C4-2B (cell line): ENCODE results near the gene FFAR4.

Experiments
- ZFX ChIP-seq: fragments of 450-650 bp; IDR thresholded peaks from 2 replicates; pipeline ENCODE4 v1.6.1; 2017
- TF ChIP-seq, protein P1 (sequence below): fragments of 450-650 bp; conservative IDR thresholded peaks from 2 replicates; pipeline ENCODE4 v1.5.1; 2017; ENCODE audit warnings: mild to moderate bottlenecking

DNA sequence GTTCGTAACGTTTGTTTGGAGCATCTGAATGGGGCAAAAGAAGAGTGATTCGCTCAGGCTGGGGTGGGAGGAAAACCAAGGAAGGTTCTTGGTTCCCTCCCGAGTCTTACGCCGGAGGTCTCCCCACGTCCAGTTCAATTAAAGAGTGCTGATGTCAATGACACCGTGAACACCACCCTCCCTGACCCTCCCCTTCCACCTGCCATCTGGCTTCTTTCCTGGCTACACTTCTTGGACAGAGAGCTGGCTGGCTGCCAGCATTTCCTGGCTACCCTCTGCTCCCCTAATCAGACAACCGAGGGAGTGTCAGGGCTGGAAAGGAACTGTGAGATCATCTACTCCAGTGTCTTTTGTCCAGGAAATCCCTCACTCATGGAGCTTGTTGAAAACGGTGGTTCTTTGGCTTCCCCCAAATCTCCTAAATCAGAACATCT is 24.1 kb upstream of the FFAR4 start:
- TF ChIP-seq, protein P1, sequence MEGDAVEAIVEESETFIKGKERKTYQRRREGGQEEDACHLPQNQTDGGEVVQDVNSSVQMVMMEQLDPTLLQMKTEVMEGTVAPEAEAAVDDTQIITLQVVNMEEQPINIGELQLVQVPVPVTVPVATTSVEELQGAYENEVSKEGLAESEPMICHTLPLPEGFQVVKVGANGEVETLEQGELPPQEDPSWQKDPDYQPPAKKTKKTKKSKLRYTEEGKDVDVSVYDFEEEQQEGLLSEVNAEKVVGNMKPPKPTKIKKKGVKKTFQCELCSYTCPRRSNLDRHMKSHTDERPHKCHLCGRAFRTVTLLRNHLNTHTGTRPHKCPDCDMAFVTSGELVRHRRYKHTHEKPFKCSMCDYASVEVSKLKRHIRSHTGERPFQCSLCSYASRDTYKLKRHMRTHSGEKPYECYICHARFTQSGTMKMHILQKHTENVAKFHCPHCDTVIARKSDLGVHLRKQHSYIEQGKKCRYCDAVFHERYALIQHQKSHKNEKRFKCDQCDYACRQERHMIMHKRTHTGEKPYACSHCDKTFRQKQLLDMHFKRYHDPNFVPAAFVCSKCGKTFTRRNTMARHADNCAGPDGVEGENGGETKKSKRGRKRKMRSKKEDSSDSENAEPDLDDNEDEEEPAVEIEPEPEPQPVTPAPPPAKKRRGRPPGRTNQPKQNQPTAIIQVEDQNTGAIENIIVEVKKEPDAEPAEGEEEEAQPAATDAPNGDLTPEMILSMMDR = peak; percentile 49
- no peak for TF ChIP-seq ZFX
